GM18499 (cell line): Measurements from ENCODE around the gene CBLN3.
"Not testable (repeated sequence)": the region's sequence is repeated elsewhere in the genome, so short reads cannot be mapped to it uniquely, and the experiment has no call there.

Experiments used
- ATAC-seq: cut with Tn5 transposase; IDR thresholded peaks from one replicate; pipeline ENCODE4 v1.9.1; 2021; ENCODE audit warnings: moderate number of reproducible peaks; ENCODE audit not compliant: insufficient read depth, unreplicated experiment

The CBLN3 gene

GRCh38 chr14:24429395-24430142 lies at the start of gene CBLN3, which contains the start of gene KHNYN:
Gene CBLN3, minus strand, starts transcription at chr14:24429668. Its CDS starts 614 bp downstream, at chr14:24429054.
Gene KHNYN, plus strand, starts transcription at chr14:24429954. Its CDS starts 777 bp downstream, at chr14:24430731.
- peak; percentile 74 for ATAC-seq

- no peak for ATAC-seq
Measured at GRCh38 chr14:24475261-24475660, 45.8 kb upstream of the CBLN3 start.

GRCh38 chr14:24473211-24473610 lies 43.7 kb upstream of the CBLN3 start:
- ATAC-seq, result no peak

- ATAC-seq, result not testable (repeated sequence)
Measured at GRCh38 chr14:24470450-24470849, 41.0 kb upstream of the CBLN3 start.

- ATAC-seq, result no peak
Measured at GRCh38 chr14:24465805-24466204, 36.3 kb upstream of the CBLN3 start.

GRCh38 chr14:24465368-24465767 lies 35.9 kb upstream of the CBLN3 start:
- no peak for ATAC-seq

GRCh38 chr14:24463884-24464785 lies 34.7 kb upstream of the CBLN3 start:
- ATAC-seq, result no peak

- no peak for ATAC-seq
Measured at GRCh38 chr14:24463017-24463883, 33.8 kb upstream of the CBLN3 start.

- no peak for ATAC-seq
Measured at GRCh38 chr14:24461336-24461735, 31.9 kb upstream of the CBLN3 start.

- ATAC-seq, result no peak
Measured at GRCh38 chr14:24459331-24459730, 29.9 kb upstream of the CBLN3 start.

- ATAC-seq, result no peak
Measured at GRCh38 chr14:24458736-24459135, 29.3 kb upstream of the CBLN3 start.

- ATAC-seq, result no peak
Measured at GRCh38 chr14:24456980-24457379, 27.5 kb upstream of the CBLN3 start.

GRCh38 chr14:24450828-24451227 lies 21.4 kb upstream of the CBLN3 start:
- not testable (repeated sequence) for ATAC-seq

GRCh38 chr14:24443053-24443665 lies 13.7 kb upstream of the CBLN3 start:
- ATAC-seq, result no peak

GRCh38 chr14:24442240-24443052 lies 13.0 kb upstream of the CBLN3 start, which contains the start of gene SDR39U1:
Gene SDR39U1, minus strand, starts transcription at chr14:24442776. Its CDS starts 7 bp downstream, at chr14:24442769.
- peak; percentile 90 for ATAC-seq

- no peak for ATAC-seq
Measured at GRCh38 chr14:24441904-24442239, 12.4 kb upstream of the CBLN3 start.

- no peak for ATAC-seq
Measured at GRCh38 chr14:24441485-24441884, 12.0 kb upstream of the CBLN3 start.

- ATAC-seq, result no peak
Measured at GRCh38 chr14:24440606-24441399, 11.3 kb upstream of the CBLN3 start.
